GM18520 (cell line): ENCODE data around the gene IL16.
"Not testable (repeated sequence)": the region's sequence is repeated elsewhere in the genome, so short reads cannot be mapped to it uniquely, and the experiment has no call there.

Experiments
- ATAC-seq: cut with Tn5 transposase; IDR thresholded peaks from one replicate; pipeline ENCODE4 v1.9.1; 2021; ENCODE audit not compliant: unreplicated experiment

Gene IL16

GRCh38 chr15:81309647-81310450, 113.2 kb downstream of the IL16 start:
- ATAC-seq: no peak

GRCh38 chr15:81310480-81310879, 113.8 kb downstream of the IL16 start:
- no peak for ATAC-seq

GRCh38 chr15:81311752-81312464, 115.2 kb downstream of the IL16 start:
- no peak for ATAC-seq

- no peak for ATAC-seq
These were observed 116.3 kb downstream of the IL16 start for GRCh38 chr15:81312790-81313543.

- ATAC-seq: no peak
These were observed 117.0 kb downstream of the IL16 start for GRCh38 chr15:81313686-81314085.

GRCh38 chr15:81314378-81314777, 117.7 kb downstream of the IL16 start:
- no peak for ATAC-seq

GRCh38 chr15:81315452-81316175, 118.9 kb downstream of the IL16 start:
- ATAC-seq: no peak

- no peak for ATAC-seq
These were observed 119.6 kb downstream of the IL16 start for GRCh38 chr15:81316267-81316666.

- no peak for ATAC-seq
These were observed 121.0 kb downstream of the IL16 start for GRCh38 chr15:81317642-81318017.

GRCh38 chr15:81321667-81322066, 125.0 kb downstream of the IL16 start:
- no peak for ATAC-seq

GRCh38 chr15:81322676-81323253, 126.1 kb downstream of the IL16 start:
- no peak for ATAC-seq

- no peak for ATAC-seq
These were observed 126.9 kb downstream of the IL16 start for GRCh38 chr15:81323559-81323943.

GRCh38 chr15:81323944-81324881, 127.5 kb downstream of the IL16 start, which contains the start of gene STARD5:
STARD5 (minus strand) TSS chr15:81324141; CDS start chr15:81324099, 42 bp downstream.
- peak; percentile 98 for ATAC-seq

- ATAC-seq: no peak
These were observed 130.0 kb downstream of the IL16 start for GRCh38 chr15:81326466-81327212.

- no peak for ATAC-seq
These were observed 130.8 kb downstream of the IL16 start for GRCh38 chr15:81327516-81327915.

- no peak for ATAC-seq
These were observed 132.8 kb downstream of the IL16 start for GRCh38 chr15:81329446-81329845.

- ATAC-seq: no peak
These were observed 133.8 kb downstream of the IL16 start for GRCh38 chr15:81330366-81331090.

- not testable (repeated sequence) for ATAC-seq
These were observed 134.5 kb downstream of the IL16 start for GRCh38 chr15:81331141-81331540.
